ENCODE measurements around the gene R3HDM4.

R3HDM4 gene

DNA sequence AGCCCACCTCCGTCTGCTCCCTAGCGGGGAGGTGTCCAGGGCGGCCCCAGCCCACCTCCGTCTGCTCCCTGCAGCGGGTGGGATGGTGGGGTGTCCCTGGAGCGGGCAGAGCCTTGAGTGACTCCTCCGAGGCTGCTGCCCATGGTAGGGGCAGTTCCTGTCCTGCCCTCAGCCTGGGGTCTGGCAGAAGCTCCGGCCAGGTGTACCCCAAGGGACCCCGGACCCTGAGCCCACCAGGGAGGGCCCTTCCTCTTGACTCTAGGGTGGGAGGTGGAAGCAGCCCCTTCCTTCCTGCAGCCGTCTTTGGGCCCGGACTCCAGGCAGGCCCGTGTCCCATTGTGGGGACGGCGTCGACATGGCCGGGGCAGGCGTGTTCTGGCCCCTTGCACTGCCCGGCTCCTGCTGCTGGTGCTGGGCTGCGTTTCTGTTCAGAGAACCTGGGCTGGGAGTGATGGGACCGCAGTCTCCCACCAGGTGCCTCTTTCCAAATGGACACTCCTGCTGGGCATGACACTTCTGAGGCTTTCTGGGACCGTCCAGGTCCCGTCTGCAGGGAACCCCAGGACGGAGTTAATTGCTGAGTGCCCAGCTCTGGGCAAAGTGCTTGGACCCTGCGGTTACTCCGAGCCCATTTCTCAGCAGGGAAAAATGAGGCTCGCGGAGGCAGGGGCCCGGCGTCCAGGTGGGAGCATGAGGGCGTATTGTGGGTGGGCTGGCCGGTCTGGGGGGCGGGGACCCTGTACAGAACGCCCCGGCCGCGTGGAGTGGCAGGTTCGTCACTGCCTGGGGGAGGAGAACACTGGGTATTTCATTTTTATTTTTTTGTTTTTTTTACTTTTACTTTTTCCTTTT lies 32.6 kb upstream of the R3HDM4 start:
- no peak overlapping the region for H3K4me3 ChIP-seq (replicated peaks; ENCODE audit: low read depth, low read length)

DNA sequence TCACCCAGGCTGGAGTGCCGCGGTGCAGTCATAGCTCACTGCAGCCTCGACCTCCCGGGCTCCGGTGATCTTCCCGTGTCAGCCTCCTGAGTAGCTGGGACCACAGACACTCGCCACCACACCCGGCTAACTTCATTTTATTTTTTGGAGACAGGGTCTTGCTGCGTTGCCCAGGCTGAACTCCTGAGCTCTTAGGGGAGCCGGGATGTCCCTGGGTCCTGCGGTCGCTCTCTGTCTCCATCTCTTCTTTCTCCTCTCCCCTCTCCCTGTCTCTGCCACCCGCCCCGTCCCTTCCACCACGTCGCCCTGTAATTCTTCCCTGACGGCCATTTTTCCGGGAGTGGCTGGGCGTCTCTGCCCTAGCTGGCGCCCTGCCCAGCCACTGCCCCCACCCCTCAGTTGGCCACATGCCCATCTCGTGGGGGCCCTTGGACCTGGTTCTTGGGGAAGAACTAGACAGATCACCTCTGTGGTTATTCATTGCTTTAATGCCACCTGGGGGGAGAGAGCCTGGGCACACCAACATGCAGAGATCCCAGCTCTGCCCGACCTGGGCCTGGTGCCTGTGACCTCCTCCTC lies 31.7 kb upstream of the R3HDM4 start:
- H3K4me3 ChIP-seq (replicated peaks; ENCODE audit: low read depth, low read length): no peak overlapping the region
- TF ChIP-seq, protein P1, sequence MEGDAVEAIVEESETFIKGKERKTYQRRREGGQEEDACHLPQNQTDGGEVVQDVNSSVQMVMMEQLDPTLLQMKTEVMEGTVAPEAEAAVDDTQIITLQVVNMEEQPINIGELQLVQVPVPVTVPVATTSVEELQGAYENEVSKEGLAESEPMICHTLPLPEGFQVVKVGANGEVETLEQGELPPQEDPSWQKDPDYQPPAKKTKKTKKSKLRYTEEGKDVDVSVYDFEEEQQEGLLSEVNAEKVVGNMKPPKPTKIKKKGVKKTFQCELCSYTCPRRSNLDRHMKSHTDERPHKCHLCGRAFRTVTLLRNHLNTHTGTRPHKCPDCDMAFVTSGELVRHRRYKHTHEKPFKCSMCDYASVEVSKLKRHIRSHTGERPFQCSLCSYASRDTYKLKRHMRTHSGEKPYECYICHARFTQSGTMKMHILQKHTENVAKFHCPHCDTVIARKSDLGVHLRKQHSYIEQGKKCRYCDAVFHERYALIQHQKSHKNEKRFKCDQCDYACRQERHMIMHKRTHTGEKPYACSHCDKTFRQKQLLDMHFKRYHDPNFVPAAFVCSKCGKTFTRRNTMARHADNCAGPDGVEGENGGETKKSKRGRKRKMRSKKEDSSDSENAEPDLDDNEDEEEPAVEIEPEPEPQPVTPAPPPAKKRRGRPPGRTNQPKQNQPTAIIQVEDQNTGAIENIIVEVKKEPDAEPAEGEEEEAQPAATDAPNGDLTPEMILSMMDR (IDR thresholded peaks at IDR 0.05; ENCODE audit: low read length, missing control alignments): no peak
- DNase-seq (ENCODE audit: low read depth): no peak

More for the DNA sequence above, 32.6 kb upstream of the R3HDM4 start:
- TF ChIP-seq, protein P1 (IDR thresholded peaks at IDR 0.05; ENCODE audit: low read length, missing control alignments): no peak
- no peak for DNase-seq (ENCODE audit: low read depth)

DNA sequence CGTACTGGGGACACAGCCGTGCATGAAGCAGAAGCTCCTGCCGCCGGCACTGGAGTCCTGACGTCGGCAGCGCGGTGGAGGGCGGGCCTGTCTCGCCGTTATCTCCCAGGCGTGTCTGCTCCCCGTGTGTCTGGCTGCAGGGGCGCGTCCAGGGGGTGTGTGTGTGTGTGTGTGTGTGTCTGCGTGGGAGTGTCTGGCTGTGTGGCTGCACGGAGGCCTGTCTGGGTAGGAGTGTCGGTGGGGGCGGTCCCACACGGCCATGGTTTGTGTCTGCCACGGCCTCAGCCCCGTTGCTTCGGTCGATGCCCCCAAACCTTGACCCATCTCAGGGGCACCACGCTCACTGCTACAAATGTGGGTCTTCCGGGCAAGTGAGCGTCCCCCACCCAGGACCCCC lies 31.1 kb upstream of the R3HDM4 start:
- peak; percentile 89 for DNase-seq (ENCODE audit: low read depth)
- H3K4me3 ChIP-seq (replicated peaks; ENCODE audit: low read depth, low read length): no peak overlapping the region
- TF ChIP-seq, protein P1 (IDR thresholded peaks at IDR 0.05; ENCODE audit: low read length, missing control alignments): no peak

DNA sequence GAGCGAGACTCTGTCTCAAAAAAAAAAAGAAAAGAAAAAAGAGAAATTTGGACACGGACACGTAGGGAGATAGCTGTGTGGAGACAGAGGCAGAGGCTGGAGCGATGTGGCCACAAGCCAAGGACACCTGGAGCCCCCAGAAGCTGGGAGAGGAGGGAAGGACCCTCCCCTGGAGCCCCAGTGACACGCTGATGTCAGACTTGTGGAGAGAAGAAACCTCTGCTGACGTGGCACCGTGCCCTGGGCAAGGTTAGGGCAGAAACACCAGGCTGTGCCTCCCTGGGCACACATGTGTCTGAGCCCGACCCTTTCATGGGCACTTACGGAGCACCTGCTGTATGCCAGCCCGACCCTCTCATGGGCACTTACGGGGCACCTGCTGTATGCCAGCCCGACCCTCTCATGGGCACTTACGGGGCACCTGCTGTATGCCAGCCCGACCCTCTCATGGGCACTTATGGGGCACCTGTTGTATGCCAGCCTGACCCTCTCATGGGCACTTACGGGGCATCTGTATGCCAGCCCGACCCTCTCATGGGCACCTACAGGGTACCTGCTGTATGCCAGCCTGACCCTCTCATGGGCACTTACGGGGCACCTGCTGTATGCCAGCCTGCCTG lies 30.6 kb upstream of the R3HDM4 start:
- DNase-seq (ENCODE audit: low read depth): no peak
- TF ChIP-seq, protein P1 (IDR thresholded peaks at IDR 0.05; ENCODE audit: low read length, missing control alignments): no peak
- no peak overlapping the region for H3K4me3 ChIP-seq (replicated peaks; ENCODE audit: low read depth, low read length)

DNA sequence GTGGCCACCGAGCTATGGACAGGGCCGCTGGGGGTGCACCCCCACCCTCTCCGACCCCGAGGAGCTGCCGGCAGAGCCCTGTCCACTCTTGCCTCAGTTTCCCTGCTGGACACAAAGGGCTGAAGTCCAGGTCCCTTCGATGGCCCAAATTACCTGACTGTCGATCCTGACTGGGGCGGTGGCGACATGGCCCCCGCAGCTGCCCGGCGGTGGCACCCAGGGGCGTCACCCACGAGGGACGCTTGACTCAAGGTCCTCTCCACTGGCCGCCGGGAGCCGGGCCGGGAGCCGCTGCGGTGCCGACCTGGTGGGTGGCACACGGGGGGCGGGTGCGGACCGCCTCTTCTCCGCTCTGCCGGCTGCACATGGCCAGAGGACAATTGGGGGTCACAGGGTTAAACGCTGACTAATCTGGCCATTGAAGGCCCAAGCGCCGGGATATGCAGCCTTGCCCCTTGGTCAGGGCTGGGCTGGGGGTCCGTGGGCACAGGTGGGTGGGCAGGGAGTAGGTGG lies 29.2 kb upstream of the R3HDM4 start:
- TF ChIP-seq, protein P1 (IDR thresholded peaks at IDR 0.05; ENCODE audit: low read length, missing control alignments): no peak
- H3K4me3 ChIP-seq (replicated peaks; ENCODE audit: low read depth, low read length): no peak overlapping the region
- DNase-seq (ENCODE audit: low read depth): no peak

DNA sequence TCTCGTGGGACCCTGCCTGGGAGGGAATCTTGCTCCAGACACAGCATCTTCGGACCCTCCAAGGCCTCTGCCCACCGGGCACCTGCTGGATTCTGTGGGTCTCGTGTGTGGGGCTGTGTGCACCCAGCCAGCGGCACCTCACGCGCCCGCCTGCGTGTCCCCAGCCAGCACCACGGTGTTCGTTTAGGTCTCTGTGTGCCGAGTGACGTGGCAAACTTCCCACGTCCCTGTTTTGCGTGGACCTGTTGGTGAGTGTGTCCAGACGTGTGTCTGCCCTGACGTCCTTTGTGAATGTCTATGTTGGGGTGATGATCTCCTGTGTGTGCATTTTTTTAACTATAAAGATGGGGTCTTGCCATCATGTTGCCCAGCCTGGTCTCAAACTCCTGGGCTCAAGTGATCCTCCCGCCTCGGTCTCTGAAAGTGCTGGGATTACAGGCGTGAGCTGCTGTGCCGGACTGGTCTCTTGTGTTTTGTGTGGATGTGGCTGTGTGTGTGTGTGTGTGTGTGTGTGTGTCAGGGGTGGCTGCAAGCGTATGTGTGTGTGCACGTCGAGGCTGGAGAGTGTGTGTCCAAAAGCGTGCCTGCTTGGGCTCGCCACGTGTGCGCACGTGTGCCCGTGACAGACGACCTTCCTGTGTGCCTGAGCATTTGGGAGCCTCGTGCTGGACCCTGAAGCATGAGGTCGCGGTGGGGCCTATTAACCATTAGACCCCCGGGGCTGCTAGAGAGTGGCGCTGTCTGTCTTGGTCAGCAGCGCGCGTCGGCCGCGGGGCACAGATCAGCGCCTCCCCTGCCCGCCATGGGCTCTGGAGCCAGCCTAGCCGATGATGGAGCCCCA lies 28.5 kb upstream of the R3HDM4 start:
- DNase-seq (ENCODE audit: low read depth): no peak
- TF ChIP-seq, protein P1 (IDR thresholded peaks at IDR 0.05; ENCODE audit: low read length, missing control alignments): no peak
- H3K4me3 ChIP-seq (replicated peaks; ENCODE audit: low read depth, low read length): no peak overlapping the region

Data from fibroblast of pulmonary artery (primary cell).